Fibroblast of lung (primary cell): ENCODE measurements around the gene CLIC3. TPM values are rescaled to one million over a fixed set of nuclear protein-coding genes. Genes with fewer than 3 reads are reported as not detected.

Experiments
- DNase-seq, 2 donors: peaks; one replicate each; pipeline versions ENCODE4 v3.0.0 to v3.0.0-alpha.2; 2010; ENCODE audit warnings: low read depth in 2 of 2
- H2AFZ ChIP-seq: 2 replicates; pipeline ENCODE4 v1.5.1; 2012; ENCODE audit warnings: low read length, control low read depth, inconsistent platforms
- H3K27ac ChIP-seq: 2 replicates; pipeline ENCODE4 v1.5.1; 2011; ENCODE audit warnings: low read length, control low read depth; ENCODE audit not compliant: insufficient read depth
- H3K27me3 ChIP-seq: 2 replicates; pipeline ENCODE4 v1.5.1; 2011; ENCODE audit warnings: mild to moderate bottlenecking, low read length; ENCODE audit not compliant: control insufficient read depth, insufficient read depth
- H3K36me3 ChIP-seq: 2 replicates; pipeline ENCODE4 v1.5.1; 2011; ENCODE audit warnings: low read length; ENCODE audit not compliant: control insufficient read depth, insufficient read depth
- H3K4me1 ChIP-seq: 2 replicates; pipeline ENCODE4 v1.5.1; 2011; ENCODE audit warnings: low read length; ENCODE audit not compliant: control insufficient read depth, insufficient read depth; ENCODE audit errors: extremely low read depth
- H3K4me2 ChIP-seq: 2 replicates; pipeline ENCODE4 v1.5.1; 2011; ENCODE audit warnings: low read length, control low read depth; ENCODE audit not compliant: insufficient read depth; ENCODE audit errors: extremely low read depth
- H3K4me3 ChIP-seq, 4 experiments: fragments of 200-600 bp in 1 of 4; sonication (generic) in 1 of 4; replicated peaks in 1 of 4; 2 replicates each; pipeline ENCODE4 v1.5.1; 2011 to 2016; ENCODE audit warnings: low read length in 4 of 4, low read depth in 3 of 4, mild to moderate bottlenecking in 3 of 4, control low read depth in 2 of 4, inconsistent platforms in 1 of 4, mixed read lengths in 1 of 4; ENCODE audit not compliant: insufficient read depth in 1 of 4; ENCODE audit errors: control extremely low read depth in 1 of 4
- H3K79me2 ChIP-seq: 2 replicates; pipeline ENCODE4 v1.5.1; 2012; ENCODE audit warnings: mild to moderate bottlenecking, low read length, inconsistent platforms; ENCODE audit not compliant: control insufficient read depth, insufficient read depth
- H3K9ac ChIP-seq: 2 replicates; pipeline ENCODE4 v1.5.1; 2011; ENCODE audit warnings: mild to moderate bottlenecking, low read length, control low read depth; ENCODE audit not compliant: insufficient read depth
- H3K9me3 ChIP-seq: 2 replicates; pipeline ENCODE4 v1.5.1; 2012; ENCODE audit warnings: low read depth, low read length; ENCODE audit not compliant: control insufficient read depth, insufficient read depth
- H4K20me1 ChIP-seq: 2 replicates; pipeline ENCODE4 v1.5.1; 2011; ENCODE audit warnings: low read length; ENCODE audit not compliant: control insufficient read depth, insufficient read depth; ENCODE audit errors: extremely low read depth
- CTCF ChIP-seq, 2 donors: IDR thresholded peaks in 1 of 2; conservative IDR thresholded peaks in 1 of 2; 1 replicate in 1 of 2; 2 replicates in 1 of 2; pipeline ENCODE4 v1.5.1; 2011 to 2012; ENCODE audit warnings: low read length in 2 of 2, control low read depth in 1 of 2, inconsistent platforms in 1 of 2, low read depth in 1 of 2, mild to moderate bottlenecking in 1 of 2
- EZH2 ChIP-seq: IDR thresholded peaks from 2 replicates; pipeline ENCODE4 v1.5.1; 2012; ENCODE audit warnings: low read length, control low read depth, mild to moderate bottlenecking; ENCODE audit errors: missing control alignments
- polyA plus RNA-seq, 2 donors: library from polyadenylated mRNA; depleted of rRNA in 1 of 2; stranded (reverse) in 1 of 2; unstranded in 1 of 2; fragments of >200 nt; gene quantifications; 2 replicates each; pipeline ENCODE4 v1.2.1, GENCODE V29; 2011 to 2012; ENCODE audit warnings: missing spikeins in 1 of 2
- total RNA-seq: library from RNA; depleted of rRNA; stranded (reverse); fragments of >200 nt; gene quantifications from 2 replicates; pipeline ENCODE4 v1.2.1, GENCODE V29; 2014

CLIC3 gene
- total and polyA plus RNA-seq, 2 donors (not counting 1 experiment from before 2014, with no cell fraction given) = 0.98 to 3.5 TPM

- Histone ChIP-seq H4K20me1 (no peaks in the 10 kb centered on the region), H3K79me2 (no peaks in the 10 kb centered on the region), H3K4me3 (no peak overlapping the region), H2AFZ (no peak overlapping the region), H3K27me3 (no peaks in the 10 kb centered on the region), H3K9me3 (no peaks in the 10 kb centered on the region), H3K4me1 (no peaks in the 10 kb centered on the region), H3K27ac (no peak overlapping the region), H3K9ac (no peak overlapping the region), H3K36me3 (peaks cover 6% of the 10 kb centered on the region), H3K4me2 (no peak overlapping the region)
- DNase-seq = no peak
- no peak for TF ChIP-seq EZH2
- no peak for TF ChIP-seq CTCF (conservative IDR thresholded peaks at IDR 0.05 in 1 of 2, IDR thresholded peaks at IDR 0.05 in 1 of 2; ENCODE audit: low read depth in 1 of 2, low read length in 2 of 2)
Measured at GRCh38 chr9:137020771-137021567, 24.6 kb upstream of the CLIC3 start.

GRCh38 chr9:137019891-137020683 lies 23.7 kb upstream of the CLIC3 start:
- DNase-seq = no peak
- Histone ChIP-seq H3K4me1 (no peaks in the 10 kb centered on the region), H2AFZ (no peak overlapping the region), H3K27me3 (no peaks in the 10 kb centered on the region), H3K4me2 (no peak overlapping the region), H3K9me3 (no peaks in the 10 kb centered on the region), H3K4me3 (no peak overlapping the region), H3K79me2 (no peaks in the 10 kb centered on the region), H4K20me1 (no peaks in the 10 kb centered on the region), H3K9ac (no peak overlapping the region), H3K36me3 (peaks cover 10% of the 10 kb centered on the region), H3K27ac (no peak overlapping the region)
- TF ChIP-seq CTCF (conservative IDR thresholded peaks at IDR 0.05 in 1 of 2, IDR thresholded peaks at IDR 0.05 in 1 of 2; ENCODE audit: low read depth in 1 of 2, low read length in 2 of 2) (no peak), EZH2 (no peak)

- H3K4me1 ChIP-seq = no peaks in the 10 kb centered on the region
- H4K20me1 ChIP-seq = no peaks in the 10 kb centered on the region
- H3K27me3 ChIP-seq = no peaks in the 10 kb centered on the region
- H3K79me2 ChIP-seq = no peaks in the 10 kb centered on the region
- no peak overlapping the region for H3K4me2 ChIP-seq
- no peak for DNase-seq
- peaks cover 10% of the 10 kb centered on the region for H3K36me3 ChIP-seq
- no peak overlapping the region for H2AFZ ChIP-seq
- no peak overlapping the region for H3K9ac ChIP-seq
- H3K27ac ChIP-seq = no peak overlapping the region
- H3K9me3 ChIP-seq = no peaks in the 10 kb centered on the region
- H3K4me3 ChIP-seq = no peak overlapping the region
- no peak for TF ChIP-seq EZH2
- no peak for TF ChIP-seq CTCF (conservative IDR thresholded peaks at IDR 0.05 in 1 of 2, IDR thresholded peaks at IDR 0.05 in 1 of 2; ENCODE audit: low read depth in 1 of 2, low read length in 2 of 2)
Measured at GRCh38 chr9:137018761-137019559, 22.6 kb upstream of the CLIC3 start.
